Measurements from ENCODE around the gene SLX9. TPM values are rescaled to one million over a fixed set of nuclear protein-coding genes. Genes with fewer than 3 reads are reported as not detected.

The SLX9 gene
- total RNA-seq, 1 experiment from 2014 or later: 80.1 TPM

- Histone ChIP-seq H3K79me2 (ENCODE audit: low read length) (no peaks in the 10 kb centered on the region), H2AFZ (ENCODE audit: low read length) (no peak overlapping the region), H3K9ac (ENCODE audit: low read length) (no peak overlapping the region), H4K20me1 (ENCODE audit: low read length) (no peaks in the 10 kb centered on the region), H3F3A (ENCODE audit: low read length, unreplicated experiment) (no peaks in the 10 kb centered on the region), H3K9me3 (ENCODE audit: low read length) (no peaks in the 10 kb centered on the region), H3K27ac (ENCODE audit: low read length) (no peak overlapping the region), H3K4me1 (ENCODE audit: insufficient read depth, low read length) (no peaks in the 10 kb centered on the region), H3K4me2 (ENCODE audit: low read length) (no peak overlapping the region), H3K36me3 (ENCODE audit: low read depth, low read length) (no peaks in the 10 kb centered on the region), H3K27me3 (ENCODE audit: low read length) (no peaks in the 10 kb centered on the region), H3K9me2 (replicated peaks; ENCODE audit: low read length) (no peaks in the 10 kb centered on the region), H3K4me3 (ENCODE audit: low read length) (no peak overlapping the region)
- ATAC-seq (no peak), DNase-seq (no peak)
- no TSS peak for BruUV-seq (replicated peaks)
- TF ChIP-seq EZH2phosphoT487 (IDR thresholded peaks at IDR 0.05; ENCODE audit: borderline replicate concordance, low read length): no peak
- TF ChIP-seq EZH2 (IDR thresholded peaks at IDR 0.05; ENCODE audit: low read length, unreplicated experiment): no peak
- TF ChIP-seq CTCF (conservative IDR thresholded peaks at IDR 0.05; ENCODE audit: low read depth, low read length): no peak
- ChIA-PET CTCF (no interaction called here), POLR2A (ENCODE audit: unreplicated experiment) (no interaction called here)
- intact Hi-C loops (cut with micrococcal nuclease): no loop called here
Measured at GRCh38 chr21:44894687-44895302, 45.0 kb upstream of the SLX9 start.

DNA sequence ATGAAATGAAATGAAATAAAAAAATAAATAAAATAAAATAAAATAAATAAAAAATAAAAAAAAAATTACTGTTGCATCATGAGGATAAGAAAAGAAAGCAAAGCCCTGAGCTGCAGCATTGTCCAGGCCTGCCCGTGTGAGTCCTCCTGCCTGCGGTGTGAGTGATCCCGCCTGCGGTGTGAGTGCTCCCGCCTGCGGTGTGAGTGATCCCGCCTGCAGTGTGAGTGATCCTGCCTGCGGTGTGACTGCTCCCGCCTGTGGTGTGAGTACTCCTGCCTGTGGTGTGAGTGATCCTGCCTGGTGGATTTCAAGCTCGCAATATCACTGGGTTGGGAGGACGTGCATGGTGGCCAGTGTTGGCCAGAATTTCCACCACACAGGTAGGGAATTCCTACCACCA is 44.0 kb upstream of the SLX9 start:
- CTCF ChIA-PET: no interaction called here
- no peak overlapping the region for H3K9ac ChIP-seq (ENCODE audit: low read length)
- no peaks in the 10 kb centered on the region for H3K9me2 ChIP-seq (replicated peaks; ENCODE audit: low read length)
- no peaks in the 10 kb centered on the region for H3K9me3 ChIP-seq (ENCODE audit: low read length)
- H4K20me1 ChIP-seq (ENCODE audit: low read length): no peaks in the 10 kb centered on the region
- H3K4me3 ChIP-seq (ENCODE audit: low read length): no peak overlapping the region
- DNase-seq: no peak
- TF ChIP-seq EZH2phosphoT487 (IDR thresholded peaks at IDR 0.05; ENCODE audit: borderline replicate concordance, low read length) (no peak), EZH2 (IDR thresholded peaks at IDR 0.05; ENCODE audit: low read length, unreplicated experiment) (no peak), CTCF (conservative IDR thresholded peaks at IDR 0.05; ENCODE audit: low read depth, low read length) (no peak)
- H2AFZ ChIP-seq (ENCODE audit: low read length): no peak overlapping the region
- no peak for ATAC-seq
- H3K79me2 ChIP-seq (ENCODE audit: low read length): no peaks in the 10 kb centered on the region
- intact Hi-C loops (cut with micrococcal nuclease): no loop called here
- no peaks in the 10 kb centered on the region for H3K36me3 ChIP-seq (ENCODE audit: low read depth, low read length)
- no peaks in the 10 kb centered on the region for H3K27me3 ChIP-seq (ENCODE audit: low read length)
- POLR2A ChIA-PET (ENCODE audit: unreplicated experiment): no interaction called here
- no peak overlapping the region for H3K27ac ChIP-seq (ENCODE audit: low read length)
- H3F3A ChIP-seq (ENCODE audit: low read length, unreplicated experiment): no peaks in the 10 kb centered on the region
- H3K4me2 ChIP-seq (ENCODE audit: low read length): no peak overlapping the region
- BruUV-seq (replicated peaks): no TSS peak
- no peaks in the 10 kb centered on the region for H3K4me1 ChIP-seq (ENCODE audit: insufficient read depth, low read length)

DNA sequence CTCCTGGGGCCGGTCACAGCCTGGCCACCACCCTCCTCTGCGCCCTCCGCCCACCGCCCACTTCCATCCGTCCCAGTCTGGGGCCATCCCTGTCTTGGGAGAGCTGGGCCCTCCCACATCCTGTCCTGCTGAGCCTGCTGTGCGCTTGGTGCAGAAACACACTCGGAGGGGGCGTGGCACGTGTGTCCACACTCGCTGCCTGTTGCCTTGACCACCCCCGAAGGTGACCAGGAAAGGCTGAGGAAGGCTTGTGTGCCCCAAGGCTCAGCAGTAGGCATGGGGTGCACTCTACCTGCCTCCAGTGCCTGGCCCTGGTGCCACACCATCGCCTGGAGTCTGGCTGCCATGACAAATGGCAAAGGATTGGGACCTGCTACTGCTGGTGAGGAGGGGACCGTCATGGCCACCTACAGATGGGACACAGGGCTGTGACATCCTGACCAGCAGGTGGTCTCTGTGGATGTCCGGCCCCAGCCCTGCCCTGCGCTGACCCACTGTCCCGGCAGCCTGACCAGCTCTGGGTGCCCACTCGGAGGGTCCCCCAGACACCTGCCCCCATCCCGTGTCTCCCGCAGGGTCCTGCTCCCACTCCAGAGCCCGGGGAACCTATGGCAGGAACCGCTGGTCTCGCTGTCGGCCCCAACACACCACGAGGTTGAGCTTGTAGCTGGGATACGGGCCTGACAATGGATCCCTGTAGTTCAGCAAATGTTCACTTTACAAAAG is 43.1 kb upstream of the SLX9 start:
- no peaks in the 10 kb centered on the region for H3K9me3 ChIP-seq (ENCODE audit: low read length)
- intact Hi-C loops (cut with micrococcal nuclease): no loop called here
- ChIA-PET CTCF (no interaction called here), POLR2A (ENCODE audit: unreplicated experiment) (no interaction called here)
- no peaks in the 10 kb centered on the region for H3K27me3 ChIP-seq (ENCODE audit: low read length)
- no peak overlapping the region for H3K9ac ChIP-seq (ENCODE audit: low read length)
- no peaks in the 10 kb centered on the region for H4K20me1 ChIP-seq (ENCODE audit: low read length)
- H3K4me2 ChIP-seq (ENCODE audit: low read length): no peak overlapping the region
- H3K79me2 ChIP-seq (ENCODE audit: low read length): no peaks in the 10 kb centered on the region
- TF ChIP-seq CTCF (conservative IDR thresholded peaks at IDR 0.05; ENCODE audit: low read depth, low read length): no peak
- TF ChIP-seq EZH2 (IDR thresholded peaks at IDR 0.05; ENCODE audit: low read length, unreplicated experiment): no peak
- TF ChIP-seq EZH2phosphoT487 (IDR thresholded peaks at IDR 0.05; ENCODE audit: borderline replicate concordance, low read length): no peak
- H3K4me1 ChIP-seq (ENCODE audit: insufficient read depth, low read length): no peaks in the 10 kb centered on the region
- no TSS peak for BruUV-seq (replicated peaks)
- H3K4me3 ChIP-seq (ENCODE audit: low read length): no peak overlapping the region
- H3K27ac ChIP-seq (ENCODE audit: low read length): no peak overlapping the region
- DNase-seq (no peak), ATAC-seq (no peak)
- no peak overlapping the region for H2AFZ ChIP-seq (ENCODE audit: low read length)
- H3K36me3 ChIP-seq (ENCODE audit: low read depth, low read length): peaks cover 1% of the 10 kb centered on the region; the same call in 1 of the 2 replicates
- H3F3A ChIP-seq (ENCODE audit: low read length, unreplicated experiment): no peaks in the 10 kb centered on the region
- no peaks in the 10 kb centered on the region for H3K9me2 ChIP-seq (replicated peaks; ENCODE audit: low read length)
